ENCODE data around the gene MAD1L1. TPM values are rescaled to one million over a fixed set of nuclear protein-coding genes. Genes with fewer than 3 reads are reported as not detected.
"Not testable (repeated sequence)": the region's sequence is repeated elsewhere in the genome, so short reads cannot be mapped to it uniquely, and the experiment has no call there.

The MAD1L1 gene
- total RNA-seq, 1 experiment from 2014 or later, result 38.5 TPM

DNA sequence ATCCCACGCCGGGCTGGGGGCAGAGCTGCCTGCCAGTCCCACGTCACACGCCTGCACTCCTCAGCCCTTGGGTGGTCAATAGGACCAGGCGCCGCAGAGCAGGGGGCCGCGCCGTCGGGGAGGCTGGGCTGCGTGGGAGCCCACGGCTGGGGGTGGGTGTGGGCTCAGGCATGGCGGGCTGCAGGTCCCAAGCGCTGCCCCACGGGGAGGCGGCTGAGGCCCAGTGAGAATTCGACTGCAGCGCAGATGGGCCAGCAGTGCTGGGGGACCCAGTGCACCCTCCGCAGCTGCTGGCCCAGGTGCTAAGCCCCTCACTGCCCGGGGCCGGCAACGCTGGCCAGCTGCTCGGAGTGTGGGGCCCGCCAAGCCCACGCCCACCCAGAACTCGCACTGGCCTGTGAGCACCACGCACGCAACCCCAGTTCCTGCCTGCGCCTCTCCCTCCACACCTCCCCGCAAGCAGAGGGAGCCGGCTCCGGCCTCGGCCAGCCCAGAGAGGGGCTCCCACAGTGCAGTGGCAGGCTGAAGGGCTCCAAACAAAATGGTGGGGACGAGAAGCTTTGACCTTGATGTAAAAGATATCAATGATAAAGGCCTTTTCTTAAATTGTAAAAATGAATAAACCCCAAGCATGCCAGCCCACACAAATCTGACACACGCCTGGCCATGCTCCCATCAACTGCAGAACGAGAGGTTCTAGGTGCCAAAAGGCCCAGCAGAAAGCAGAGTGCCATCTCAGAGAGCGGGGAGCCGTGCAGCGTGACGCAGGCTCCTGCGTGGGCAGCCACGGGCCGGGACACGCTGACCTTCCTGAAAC, 255.5 kb downstream of the MAD1L1 start:
- Histone ChIP-seq H3K4me3 (replicated peaks in 1 of 2; ENCODE audit: low read depth in 1 of 2, low read length in 2 of 2) (no peak overlapping the region), H3K27ac (ENCODE audit: low read depth, low read length) (no peak overlapping the region), H2AFZ (ENCODE audit: low read depth, low read length, poor library complexity, severe bottlenecking) (no peak overlapping the region), H4K20me1 (ENCODE audit: insufficient read depth) (no peaks in the 10 kb centered on the region), H3K4me2 (ENCODE audit: low read length) (no peak overlapping the region), H3K36me3 (ENCODE audit: control insufficient read depth in 1 of 2, insufficient read depth in 2 of 2, low read length in 2 of 2) (no peaks in the 10 kb centered on the region), H3K9ac (ENCODE audit: low read length) (no peak overlapping the region), H3K9me2 (ENCODE audit: insufficient read depth) (no peaks in the 10 kb centered on the region), H3K4me1 (ENCODE audit: control insufficient read depth in 1 of 2, insufficient read depth in 2 of 2, low read length in 2 of 2) (peaks cover 0 to 11% of the 10 kb centered on the region in 2 experiments; a peak in 2 of 4 replicates), H3K27me3 (ENCODE audit: insufficient read depth, low read length) (no peaks in the 10 kb centered on the region), H3K9me3 (ENCODE audit: control insufficient read depth in 1 of 2, insufficient read depth in 1 of 2, low read depth in 1 of 2, low read length in 2 of 2) (no peaks in the 10 kb centered on the region), H3K79me2 (ENCODE audit: insufficient read depth, low read length) (no peaks in the 10 kb centered on the region)
- intact Hi-C loops (cut with micrococcal nuclease), result no loop called here
- POLR2A ChIA-PET, result no interaction called here
- CTCF ChIA-PET, result no interaction called here
- ATAC-seq (no peak), DNase-seq (ENCODE audit: low read depth, low spot score) (no peak)
- BruUV-seq (replicated peaks), result no TSS peak
- RAD21 ChIA-PET (ENCODE audit: low non-redundant PET in 1 of 2, low total read pairs in 2 of 2, uncharacterized antibody in 2 of 2, unreplicated experiment in 2 of 2), result no interaction called here
- TF ChIP-seq EZH2phosphoT487 (IDR thresholded peaks at IDR 0.05; ENCODE audit: borderline replicate concordance) (no peak), CEBPB (IDR thresholded peaks at IDR 0.05; ENCODE audit: low read depth) (no peak), ZNF274 (IDR thresholded peaks at IDR 0.05; ENCODE audit: low read depth, low read length) (no peak), EGR1 (IDR thresholded peaks at IDR 0.05; ENCODE audit: low read depth) (no peak), TCF7L2 (IDR thresholded peaks at IDR 0.05; ENCODE audit: borderline replicate concordance, extremely low read depth, insufficient read depth, insufficient read length) (no peak)
- TF ChIP-seq, protein P1, sequence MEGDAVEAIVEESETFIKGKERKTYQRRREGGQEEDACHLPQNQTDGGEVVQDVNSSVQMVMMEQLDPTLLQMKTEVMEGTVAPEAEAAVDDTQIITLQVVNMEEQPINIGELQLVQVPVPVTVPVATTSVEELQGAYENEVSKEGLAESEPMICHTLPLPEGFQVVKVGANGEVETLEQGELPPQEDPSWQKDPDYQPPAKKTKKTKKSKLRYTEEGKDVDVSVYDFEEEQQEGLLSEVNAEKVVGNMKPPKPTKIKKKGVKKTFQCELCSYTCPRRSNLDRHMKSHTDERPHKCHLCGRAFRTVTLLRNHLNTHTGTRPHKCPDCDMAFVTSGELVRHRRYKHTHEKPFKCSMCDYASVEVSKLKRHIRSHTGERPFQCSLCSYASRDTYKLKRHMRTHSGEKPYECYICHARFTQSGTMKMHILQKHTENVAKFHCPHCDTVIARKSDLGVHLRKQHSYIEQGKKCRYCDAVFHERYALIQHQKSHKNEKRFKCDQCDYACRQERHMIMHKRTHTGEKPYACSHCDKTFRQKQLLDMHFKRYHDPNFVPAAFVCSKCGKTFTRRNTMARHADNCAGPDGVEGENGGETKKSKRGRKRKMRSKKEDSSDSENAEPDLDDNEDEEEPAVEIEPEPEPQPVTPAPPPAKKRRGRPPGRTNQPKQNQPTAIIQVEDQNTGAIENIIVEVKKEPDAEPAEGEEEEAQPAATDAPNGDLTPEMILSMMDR (IDR thresholded peaks at IDR 0.05 in 2 of 3, conservative IDR thresholded peaks at IDR 0.05 in 1 of 3; ENCODE audit: borderline replicate concordance in 1 of 3, insufficient read depth in 1 of 3, low read depth in 2 of 3, low read length in 2 of 3), result no peak
- TF ChIP-seq, protein P2, sequence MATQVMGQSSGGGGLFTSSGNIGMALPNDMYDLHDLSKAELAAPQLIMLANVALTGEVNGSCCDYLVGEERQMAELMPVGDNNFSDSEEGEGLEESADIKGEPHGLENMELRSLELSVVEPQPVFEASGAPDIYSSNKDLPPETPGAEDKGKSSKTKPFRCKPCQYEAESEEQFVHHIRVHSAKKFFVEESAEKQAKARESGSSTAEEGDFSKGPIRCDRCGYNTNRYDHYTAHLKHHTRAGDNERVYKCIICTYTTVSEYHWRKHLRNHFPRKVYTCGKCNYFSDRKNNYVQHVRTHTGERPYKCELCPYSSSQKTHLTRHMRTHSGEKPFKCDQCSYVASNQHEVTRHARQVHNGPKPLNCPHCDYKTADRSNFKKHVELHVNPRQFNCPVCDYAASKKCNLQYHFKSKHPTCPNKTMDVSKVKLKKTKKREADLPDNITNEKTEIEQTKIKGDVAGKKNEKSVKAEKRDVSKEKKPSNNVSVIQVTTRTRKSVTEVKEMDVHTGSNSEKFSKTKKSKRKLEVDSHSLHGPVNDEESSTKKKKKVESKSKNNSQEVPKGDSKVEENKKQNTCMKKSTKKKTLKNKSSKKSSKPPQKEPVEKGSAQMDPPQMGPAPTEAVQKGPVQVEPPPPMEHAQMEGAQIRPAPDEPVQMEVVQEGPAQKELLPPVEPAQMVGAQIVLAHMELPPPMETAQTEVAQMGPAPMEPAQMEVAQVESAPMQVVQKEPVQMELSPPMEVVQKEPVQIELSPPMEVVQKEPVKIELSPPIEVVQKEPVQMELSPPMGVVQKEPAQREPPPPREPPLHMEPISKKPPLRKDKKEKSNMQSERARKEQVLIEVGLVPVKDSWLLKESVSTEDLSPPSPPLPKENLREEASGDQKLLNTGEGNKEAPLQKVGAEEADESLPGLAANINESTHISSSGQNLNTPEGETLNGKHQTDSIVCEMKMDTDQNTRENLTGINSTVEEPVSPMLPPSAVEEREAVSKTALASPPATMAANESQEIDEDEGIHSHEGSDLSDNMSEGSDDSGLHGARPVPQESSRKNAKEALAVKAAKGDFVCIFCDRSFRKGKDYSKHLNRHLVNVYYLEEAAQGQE (IDR thresholded peaks at IDR 0.05; ENCODE audit: low read depth), result no peak

DNA sequence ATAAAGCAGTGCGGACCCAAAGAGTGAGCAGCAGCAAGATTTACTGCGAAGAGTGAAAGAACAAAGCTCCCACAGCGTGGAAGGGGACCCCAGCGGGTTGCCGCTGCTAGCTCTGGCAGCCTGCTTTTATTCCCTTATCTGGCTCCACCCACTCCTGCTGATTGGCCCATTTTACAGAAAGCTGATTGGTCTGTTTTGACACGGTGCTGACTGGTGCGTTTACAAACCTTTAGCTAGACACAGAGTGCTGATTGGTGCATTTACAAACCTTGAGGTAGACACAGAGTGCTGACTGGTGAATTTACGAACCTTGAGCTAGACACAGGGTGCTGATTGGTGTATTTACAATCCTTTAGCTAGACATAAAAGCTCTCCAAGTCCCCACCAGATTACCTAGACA, 256.2 kb downstream of the MAD1L1 start:
- H3K9me2 ChIP-seq (ENCODE audit: insufficient read depth); H4K20me1 ChIP-seq (ENCODE audit: insufficient read depth); H3K27ac ChIP-seq (ENCODE audit: low read depth, low read length); H2AFZ ChIP-seq (ENCODE audit: low read depth, low read length, poor library complexity, severe bottlenecking); H3K4me3 ChIP-seq (replicated peaks in 1 of 2; ENCODE audit: low read depth in 1 of 2, low read length in 2 of 2); CTCF ChIA-PET; H3K4me1 ChIP-seq (ENCODE audit: control insufficient read depth in 1 of 2, insufficient read depth in 2 of 2, low read length in 2 of 2); H3K9ac ChIP-seq (ENCODE audit: low read length); H3K4me2 ChIP-seq (ENCODE audit: low read length); H3K9me3 ChIP-seq (ENCODE audit: control insufficient read depth in 1 of 2, insufficient read depth in 1 of 2, low read depth in 1 of 2, low read length in 2 of 2); intact Hi-C loops (cut with micrococcal nuclease); H3K79me2 ChIP-seq (ENCODE audit: insufficient read depth, low read length); ATAC-seq; BruUV-seq (replicated peaks); RAD21 ChIA-PET (ENCODE audit: low non-redundant PET in 1 of 2, low total read pairs in 2 of 2, uncharacterized antibody in 2 of 2, unreplicated experiment in 2 of 2); DNase-seq (ENCODE audit: low read depth, low spot score); POLR2A ChIA-PET; H3K36me3 ChIP-seq (ENCODE audit: control insufficient read depth in 1 of 2, insufficient read depth in 2 of 2, low read length in 2 of 2); H3K27me3 ChIP-seq (ENCODE audit: insufficient read depth, low read length): not testable (repeated sequence)
